Loucy (cell line): ENCODE results near the gene TUBA4B.
"Not testable (repeated sequence)": the region's sequence is repeated elsewhere in the genome, so short reads cannot be mapped to it uniquely, and the experiment has no call there.

Experiments used
- EZH2phosphoT487 ChIP-seq: fragments of 200-600 bp; IDR thresholded peaks from 2 replicates; pipeline ENCODE4 v1.6.1; 2018; ENCODE audit warnings: antibody characterized with exemption, mild to moderate bottlenecking, moderate library complexity, borderline replicate concordance
- TF ChIP-seq, protein P1 (sequence below): fragments of 200-600 bp; sonication (generic); conservative IDR thresholded peaks from 2 replicates; pipeline ENCODE4 v1.5.1; 2014; ENCODE audit warnings: mild to moderate bottlenecking, antibody characterized with exemption, low read length

- TF ChIP-seq, protein P1, sequence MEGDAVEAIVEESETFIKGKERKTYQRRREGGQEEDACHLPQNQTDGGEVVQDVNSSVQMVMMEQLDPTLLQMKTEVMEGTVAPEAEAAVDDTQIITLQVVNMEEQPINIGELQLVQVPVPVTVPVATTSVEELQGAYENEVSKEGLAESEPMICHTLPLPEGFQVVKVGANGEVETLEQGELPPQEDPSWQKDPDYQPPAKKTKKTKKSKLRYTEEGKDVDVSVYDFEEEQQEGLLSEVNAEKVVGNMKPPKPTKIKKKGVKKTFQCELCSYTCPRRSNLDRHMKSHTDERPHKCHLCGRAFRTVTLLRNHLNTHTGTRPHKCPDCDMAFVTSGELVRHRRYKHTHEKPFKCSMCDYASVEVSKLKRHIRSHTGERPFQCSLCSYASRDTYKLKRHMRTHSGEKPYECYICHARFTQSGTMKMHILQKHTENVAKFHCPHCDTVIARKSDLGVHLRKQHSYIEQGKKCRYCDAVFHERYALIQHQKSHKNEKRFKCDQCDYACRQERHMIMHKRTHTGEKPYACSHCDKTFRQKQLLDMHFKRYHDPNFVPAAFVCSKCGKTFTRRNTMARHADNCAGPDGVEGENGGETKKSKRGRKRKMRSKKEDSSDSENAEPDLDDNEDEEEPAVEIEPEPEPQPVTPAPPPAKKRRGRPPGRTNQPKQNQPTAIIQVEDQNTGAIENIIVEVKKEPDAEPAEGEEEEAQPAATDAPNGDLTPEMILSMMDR: not testable (repeated sequence)
- not testable (repeated sequence) for TF ChIP-seq EZH2phosphoT487
These were observed 5.9 kb downstream of the TUBA4B start for GRCh38 chr2:219258942-219259341.
